HTERT RPE-1 (cell line): ENCODE data around the gene CPNE4.
"Not testable (repeated sequence)": the region's sequence is repeated elsewhere in the genome, so short reads cannot be mapped to it uniquely, and the experiment has no call there.

ENCODE experiments used
- in situ Hi-C: fragments of 300-500 bp; cut with MboI; formaldehyde crosslinking; loops from 4 replicates; pipeline ENCODE4 v1.14.3; 2020; ENCODE audit warnings: low sequenced_read_pairs

The CPNE4 gene

GRCh38 chr3:131962982-131963381 lies 71.8 kb downstream of the CPNE4 start:
- in situ Hi-C loops: no loop called here

GRCh38 chr3:131960324-131960723 lies 74.5 kb downstream of the CPNE4 start:
- in situ Hi-C loops: no loop called here

- in situ Hi-C loops: no loop called here
Observed at GRCh38 chr3:131957980-131958379, 76.8 kb downstream of the CPNE4 start.

- in situ Hi-C loops: no loop called here
Observed at GRCh38 chr3:131957511-131957910, 77.3 kb downstream of the CPNE4 start.

GRCh38 chr3:131948806-131949205 lies 86.0 kb downstream of the CPNE4 start:
- in situ Hi-C loops: no loop called here

GRCh38 chr3:131944676-131945075 lies 90.1 kb downstream of the CPNE4 start:
- in situ Hi-C loops: no loop called here

GRCh38 chr3:131933665-131934064 lies 101.1 kb downstream of the CPNE4 start:
- in situ Hi-C loops: no loop called here

GRCh38 chr3:131928593-131928992 lies 106.2 kb downstream of the CPNE4 start:
- in situ Hi-C loops: no loop called here

- in situ Hi-C loops: no loop called here
Observed at GRCh38 chr3:131925571-131925970, 109.2 kb downstream of the CPNE4 start.

- in situ Hi-C loops: no loop called here
Observed at GRCh38 chr3:131922356-131922755, 112.5 kb downstream of the CPNE4 start.

- in situ Hi-C loops: no loop called here
Observed at GRCh38 chr3:131917006-131917405, 117.8 kb downstream of the CPNE4 start.

- in situ Hi-C loops: no loop called here
Observed at GRCh38 chr3:131914090-131914691, 120.6 kb downstream of the CPNE4 start.

- in situ Hi-C loops: no loop called here
Observed at GRCh38 chr3:131912255-131912654, 122.6 kb downstream of the CPNE4 start.

GRCh38 chr3:131907796-131908195 lies 127.0 kb downstream of the CPNE4 start:
- in situ Hi-C loops: no loop called here

GRCh38 chr3:131903988-131904415 lies 130.8 kb downstream of the CPNE4 start:
- in situ Hi-C loops: no loop called here

GRCh38 chr3:131901686-131902085 lies 133.1 kb downstream of the CPNE4 start:
- in situ Hi-C loops: no loop called here

- in situ Hi-C loops: no loop called here
Observed at GRCh38 chr3:131900891-131901290, 133.9 kb downstream of the CPNE4 start.

GRCh38 chr3:131899021-131899420 lies 135.8 kb downstream of the CPNE4 start:
- in situ Hi-C loops: no loop called here

- in situ Hi-C loops: no loop called here
Observed at GRCh38 chr3:131898346-131898745, 136.5 kb downstream of the CPNE4 start.

GRCh38 chr3:131896285-131896684 lies 138.5 kb downstream of the CPNE4 start:
- in situ Hi-C loops: no loop called here

GRCh38 chr3:131895766-131896165 lies 139.0 kb downstream of the CPNE4 start:
- in situ Hi-C loops: no loop called here

GRCh38 chr3:131892331-131892730 lies 142.5 kb downstream of the CPNE4 start:
- in situ Hi-C loops: no loop called here

GRCh38 chr3:131885871-131886270 lies 148.9 kb downstream of the CPNE4 start:
- in situ Hi-C loops: not testable (repeated sequence)
